Glutamatergic neuron (in vitro differentiated cells): ENCODE data around the gene TNS3. TPM values are rescaled to one million over a fixed set of nuclear protein-coding genes. Genes with fewer than 3 reads are reported as not detected.

Experiments
- DNase-seq: peaks from one replicate; pipeline ENCODE4 v3.0.0; 2022
- H3K27ac Mint-ChIP-seq: one replicate; pipeline ENCODE4 v1.8.0; 2020; ENCODE audit warnings: mild to moderate bottlenecking, mixed read lengths, inconsistent platforms; ENCODE audit not compliant: unreplicated experiment
- H3K27me3 Mint-ChIP-seq: one replicate; pipeline ENCODE4 v1.8.0; 2020; ENCODE audit warnings: mild to moderate bottlenecking, moderate library complexity, mixed read lengths, inconsistent platforms; ENCODE audit not compliant: unreplicated experiment
- H3K36me3 Mint-ChIP-seq: one replicate; pipeline ENCODE4 v1.8.0; 2020; ENCODE audit warnings: mild to moderate bottlenecking, mixed read lengths, inconsistent platforms; ENCODE audit not compliant: unreplicated experiment
- H3K4me1 Mint-ChIP-seq: one replicate; pipeline ENCODE4 v1.8.0; 2020; ENCODE audit warnings: mild to moderate bottlenecking, low read depth, mixed read lengths, inconsistent platforms; ENCODE audit not compliant: unreplicated experiment
- H3K4me3 Mint-ChIP-seq: one replicate; pipeline ENCODE4 v1.8.0; 2020; ENCODE audit warnings: mild to moderate bottlenecking, mixed read lengths, inconsistent platforms; ENCODE audit not compliant: unreplicated experiment
- H3K9me3 Mint-ChIP-seq: one replicate; pipeline ENCODE4 v1.8.0; 2020; ENCODE audit warnings: mild to moderate bottlenecking, moderate library complexity, mixed read lengths, inconsistent platforms; ENCODE audit not compliant: unreplicated experiment
- CTCF ChIP-seq: fragments of 200-600 bp; sonication (generic); IDR thresholded peaks from one replicate; pipeline ENCODE4 v1.5.0; 2021; ENCODE audit not compliant: partially characterized antibody, unreplicated experiment
- total RNA-seq: library from RNA; stranded (reverse); fragmentation: NEBNext Ultra II Directional; extraction: Animal tissue kit (Norgen Biotek cat#: 25700); gene quantifications from one replicate; pipeline ENCODE4 v1.2.1, GENCODE V29; 2021; ENCODE audit not compliant: unreplicated experiment

The TNS3 gene
- total RNA-seq, 1 donor from 2014 or later: 3.8 TPM

GRCh38 chr7:47452295-47452694 is 129.6 kb downstream of the TNS3 start:
- peaks cover 21% of the 10 kb centered on the region for H3K4me1 Mint-ChIP-seq
- no peak overlapping the region for H3K27ac Mint-ChIP-seq
- peaks cover 9% of the 10 kb centered on the region for H3K9me3 Mint-ChIP-seq
- no peak for TF ChIP-seq CTCF
- H3K27me3 Mint-ChIP-seq: peaks cover 3% of the 10 kb centered on the region
- H3K4me3 Mint-ChIP-seq: no peak overlapping the region
- no peaks in the 10 kb centered on the region for H3K36me3 Mint-ChIP-seq
- DNase-seq: no peak

DNA sequence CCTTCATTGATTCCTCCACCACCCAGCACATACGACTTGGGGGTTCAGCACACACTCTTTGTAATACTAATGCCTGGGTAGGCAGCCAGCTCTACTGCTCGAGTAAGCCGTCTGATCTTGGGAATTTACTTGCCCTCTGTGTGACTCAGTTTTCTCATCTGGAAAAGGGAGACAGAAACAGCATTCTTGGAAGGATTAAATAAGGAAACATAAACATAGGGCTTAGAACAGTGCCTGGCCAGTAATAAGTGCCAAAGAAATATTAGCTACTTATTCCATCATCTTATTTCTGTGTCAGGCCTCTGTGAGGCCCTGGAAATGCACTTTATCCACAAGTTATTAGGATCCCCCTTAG is 130.1 kb downstream of the TNS3 start:
- Mint-ChIP-seq H3K9me3 (peaks cover 9% of the 10 kb centered on the region), H3K4me3 (no peak overlapping the region), H3K4me1 (peaks cover 24% of the 10 kb centered on the region), H3K36me3 (no peaks in the 10 kb centered on the region), H3K27ac (no peak overlapping the region), H3K27me3 (peaks cover 3% of the 10 kb centered on the region)
- no peak for TF ChIP-seq CTCF
- DNase-seq: no peak

- DNase-seq: no peak
- no peaks in the 10 kb centered on the region for H3K36me3 Mint-ChIP-seq
These were observed 131.9 kb downstream of the TNS3 start for GRCh38 chr7:47449810-47450590.

GRCh38 chr7:47448971-47449370 is 132.9 kb downstream of the TNS3 start:
- no peak overlapping the region for H3K4me3 Mint-ChIP-seq
- peaks cover 14% of the 10 kb centered on the region for H3K4me1 Mint-ChIP-seq
- H3K27ac Mint-ChIP-seq: no peak overlapping the region
- peaks cover 2% of the 10 kb centered on the region for H3K27me3 Mint-ChIP-seq
- peaks cover 7% of the 10 kb centered on the region for H3K9me3 Mint-ChIP-seq
- DNase-seq: no peak
- H3K36me3 Mint-ChIP-seq: no peaks in the 10 kb centered on the region
- TF ChIP-seq CTCF: no peak

More at GRCh38 chr7:47449810-47450590, 131.9 kb downstream of the TNS3 start:
- Mint-ChIP-seq H3K4me1 (peaks cover 24% of the 10 kb centered on the region), H3K27ac (no peak overlapping the region), H3K9me3 (peaks cover 7% of the 10 kb centered on the region), H3K4me3 (no peak overlapping the region), H3K27me3 (peaks cover 3% of the 10 kb centered on the region)
- no peak for TF ChIP-seq CTCF

GRCh38 chr7:47447621-47448349 is 134.1 kb downstream of the TNS3 start:
- H3K4me1 Mint-ChIP-seq: peaks cover 8% of the 10 kb centered on the region
- H3K9me3 Mint-ChIP-seq: peaks cover 3% of the 10 kb centered on the region
- no peak for TF ChIP-seq CTCF
- H3K36me3 Mint-ChIP-seq: no peaks in the 10 kb centered on the region
- no peak for DNase-seq
- peak overlapping the region; percentile 33 for H3K27ac Mint-ChIP-seq
- no peak overlapping the region for H3K4me3 Mint-ChIP-seq
- H3K27me3 Mint-ChIP-seq: no peaks in the 10 kb centered on the region
